ENCODE measurements around the gene PRSS3. TPM values are rescaled to one million over a fixed set of nuclear protein-coding genes. Genes with fewer than 3 reads are reported as not detected.
"Not testable (repeated sequence)": the region's sequence is repeated elsewhere in the genome, so short reads cannot be mapped to it uniquely, and the experiment has no call there.

PRSS3 gene
- total RNA-seq: not detected in 2 replicates

DNA sequence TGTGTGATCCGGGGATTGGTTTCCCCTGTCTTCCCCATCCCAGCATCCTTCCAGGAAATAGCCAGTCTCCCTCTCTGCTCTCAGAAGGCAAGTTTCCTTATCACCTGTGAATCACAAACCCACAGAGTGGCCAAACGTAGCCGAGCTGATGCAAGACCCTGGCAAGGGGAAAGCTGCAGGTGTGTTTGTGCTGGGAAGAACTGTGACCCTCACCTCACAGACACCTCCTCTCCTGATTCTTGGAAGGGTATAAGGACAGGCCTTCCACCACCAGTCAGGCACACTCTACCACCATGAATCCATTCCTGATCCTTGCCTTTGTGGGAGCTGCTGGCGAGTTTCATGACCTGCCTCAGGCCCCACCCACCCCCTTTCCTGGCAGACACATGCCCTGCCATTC lies at the start of gene PRSS3:
TSS of gene PRSS3 (plus strand) at position 281 of the 400 bp plus-strand sequence. CDS start at position 294, 13 bp downstream.
- intact Hi-C loops (cut with micrococcal nuclease): no loop called here

DNA sequence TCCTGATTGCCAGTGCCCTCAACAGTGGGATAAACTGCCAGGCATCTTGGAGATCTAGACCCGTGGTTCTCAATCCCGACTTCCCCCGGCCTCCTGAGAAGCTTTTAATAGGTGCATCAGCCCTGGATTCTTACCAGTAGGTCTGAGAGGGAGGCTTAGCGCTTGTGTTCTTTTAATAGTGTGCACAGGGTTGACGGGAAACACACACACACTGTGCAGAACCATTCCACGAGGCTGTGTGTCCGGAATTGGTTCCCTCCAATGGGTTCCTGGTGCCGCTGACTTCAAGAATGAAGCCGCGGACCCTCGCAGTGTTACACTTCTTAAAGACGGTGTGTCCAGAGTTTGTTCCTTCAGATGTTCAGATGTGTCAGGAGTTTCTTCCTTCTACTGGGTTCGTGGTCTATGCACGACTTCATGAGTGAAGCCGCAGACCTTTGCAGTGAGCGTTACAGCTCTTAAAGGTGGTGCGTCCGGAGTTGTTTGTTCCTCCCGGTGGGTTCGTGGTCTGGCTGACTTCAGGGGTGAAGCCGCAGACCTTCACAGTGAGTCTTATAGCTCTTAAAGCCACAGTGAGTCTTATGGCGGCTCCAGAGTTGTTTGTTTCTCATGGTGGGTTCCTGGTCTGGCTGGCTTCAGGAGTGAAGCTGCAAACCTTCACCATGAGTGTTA lies 46.6 kb upstream of the PRSS3 start:
- intact Hi-C loops (cut with micrococcal nuclease): no loop called here

- intact Hi-C loops (cut with micrococcal nuclease): not testable (repeated sequence)
Observed at GRCh38 chr9:33749305-33749654, 46.1 kb upstream of the PRSS3 start.

GRCh38 chr9:33750307-33750838 lies 45.0 kb upstream of the PRSS3 start:
- intact Hi-C loops (cut with micrococcal nuclease): no loop called here

- intact Hi-C loops (cut with micrococcal nuclease): no loop called here
Observed at GRCh38 chr9:33750839-33751339, 44.5 kb upstream of the PRSS3 start.

- intact Hi-C loops (cut with micrococcal nuclease): no loop called here
Observed at GRCh38 chr9:33751536-33752129, 43.7 kb upstream of the PRSS3 start.

DNA sequence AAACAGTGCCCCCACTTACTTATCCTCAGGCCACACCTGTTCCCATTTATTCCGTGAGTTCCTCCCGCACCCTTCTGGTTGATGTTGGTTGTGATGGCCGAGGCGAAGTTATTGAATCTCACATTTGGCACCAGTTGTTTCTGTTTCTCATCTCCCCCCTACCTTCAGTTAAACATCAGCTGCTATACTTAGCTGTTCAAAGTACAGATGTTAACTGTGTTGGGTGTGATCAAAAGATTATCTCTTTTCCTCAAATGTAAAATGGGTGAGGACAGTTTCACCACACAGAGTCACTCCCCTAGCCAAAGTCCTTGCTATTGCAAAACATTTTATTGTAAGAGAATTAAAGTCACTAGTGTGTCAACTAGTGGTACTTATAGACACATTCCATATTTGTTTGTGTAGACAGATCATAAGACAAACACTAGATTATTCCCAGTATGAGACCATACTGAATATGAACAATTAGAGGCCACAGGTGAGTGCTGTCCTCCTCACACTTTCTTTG lies 43.2 kb upstream of the PRSS3 start:
- intact Hi-C loops (cut with micrococcal nuclease): no loop called here

DNA sequence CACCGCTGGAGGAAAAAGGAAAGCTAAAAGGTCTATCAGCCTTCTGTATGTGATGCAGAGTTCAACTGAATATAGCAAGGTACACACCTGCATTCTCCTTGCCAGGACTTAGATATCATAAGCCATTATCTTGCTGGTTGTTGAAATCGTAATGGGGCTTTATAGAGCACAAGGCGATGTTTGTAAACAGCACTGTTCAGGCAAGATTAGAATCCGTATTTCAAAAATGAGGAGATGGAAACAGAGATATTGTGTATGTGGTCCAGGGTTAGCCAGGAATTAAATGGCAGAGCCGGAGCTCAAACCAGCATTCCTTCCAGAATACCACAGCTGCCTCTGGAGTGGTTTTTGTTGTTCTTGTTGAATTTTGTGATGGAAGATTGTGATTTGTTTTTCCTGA lies 42.6 kb upstream of the PRSS3 start:
- intact Hi-C loops (cut with micrococcal nuclease): not testable (repeated sequence)

DNA sequence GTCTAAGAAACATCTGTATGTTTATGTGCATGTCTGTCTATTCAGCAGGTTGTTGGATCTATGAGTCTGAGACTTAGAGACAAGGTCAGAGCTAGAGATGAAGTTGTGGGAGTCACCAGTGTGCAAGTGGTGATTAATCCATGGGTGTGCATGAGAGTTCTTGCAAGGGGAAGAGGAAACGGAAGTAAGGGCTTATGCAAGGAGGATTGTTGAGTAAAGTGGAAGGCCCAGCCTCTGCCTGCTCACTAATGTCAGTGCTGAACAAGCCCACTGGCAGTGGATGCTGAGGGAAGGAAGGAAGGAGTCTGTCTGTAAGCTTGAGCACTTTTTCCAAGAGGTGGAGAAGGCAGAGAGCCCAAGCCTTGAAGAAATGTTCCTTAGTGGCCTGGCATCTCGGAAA lies 35.7 kb upstream of the PRSS3 start:
- intact Hi-C loops (cut with micrococcal nuclease): not testable (repeated sequence)

DNA sequence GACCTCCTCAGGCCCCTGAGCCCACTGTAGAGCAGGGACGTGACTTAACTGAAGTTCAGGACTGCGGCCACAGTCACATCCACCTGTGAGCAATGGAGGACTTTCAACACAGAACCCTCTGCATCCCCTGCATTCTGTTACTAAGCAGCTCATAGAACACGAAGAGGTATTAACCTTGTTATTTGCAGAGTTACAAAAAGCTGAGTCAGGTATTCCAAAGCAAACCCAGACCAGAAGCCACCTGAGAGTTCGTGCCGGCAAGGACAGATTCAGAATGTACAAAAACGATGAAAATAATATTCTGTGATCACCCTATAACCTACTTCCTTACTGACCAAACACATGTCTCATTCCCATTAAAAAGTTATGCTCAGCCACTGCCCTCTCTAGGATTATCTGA lies 33.0 kb upstream of the PRSS3 start:
- intact Hi-C loops (cut with micrococcal nuclease): no loop called here

- intact Hi-C loops (cut with micrococcal nuclease): not testable (repeated sequence)
Observed at GRCh38 chr9:33763709-33764108, 31.7 kb upstream of the PRSS3 start.

- intact Hi-C loops (cut with micrococcal nuclease): no loop called here
Observed at GRCh38 chr9:33765411-33765810, 29.9 kb upstream of the PRSS3 start.

DNA sequence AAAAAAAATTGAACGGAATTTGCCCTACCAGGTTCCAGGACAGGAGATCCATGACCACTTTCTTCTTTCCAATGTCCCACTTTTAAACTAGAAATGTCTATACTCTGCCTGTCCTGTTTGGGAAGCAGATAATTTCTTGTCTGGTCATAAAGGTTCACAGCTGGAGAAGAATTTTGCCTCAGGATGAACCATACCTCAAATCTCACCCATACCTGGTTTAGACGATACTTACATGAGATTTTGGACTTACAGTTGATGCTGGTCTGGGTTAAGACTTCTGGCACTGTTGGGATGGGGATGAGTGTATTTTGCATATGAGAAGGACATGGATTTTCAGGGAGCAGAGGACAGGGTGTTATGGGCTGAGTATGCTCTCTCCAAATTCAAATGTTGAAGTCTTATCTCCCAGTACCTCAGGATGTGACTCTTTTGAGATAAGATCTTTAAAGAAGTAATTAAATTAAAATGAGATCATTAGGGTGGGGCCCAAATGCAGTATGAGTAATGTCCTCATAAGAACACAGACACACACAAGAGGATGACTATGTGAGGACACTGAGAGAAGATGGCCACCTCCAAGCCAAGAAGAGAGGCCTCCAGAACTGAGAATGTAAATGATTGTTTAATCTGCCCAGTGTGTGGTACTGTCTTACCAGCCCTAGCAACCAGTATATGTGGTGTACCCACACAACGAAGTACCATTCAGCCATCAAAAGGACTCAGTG lies 25.0 kb upstream of the PRSS3 start:
- intact Hi-C loops (cut with micrococcal nuclease): not testable (repeated sequence)

GRCh38 chr9:33773135-33773534 lies 22.2 kb upstream of the PRSS3 start:
- intact Hi-C loops (cut with micrococcal nuclease): not testable (repeated sequence)

DNA sequence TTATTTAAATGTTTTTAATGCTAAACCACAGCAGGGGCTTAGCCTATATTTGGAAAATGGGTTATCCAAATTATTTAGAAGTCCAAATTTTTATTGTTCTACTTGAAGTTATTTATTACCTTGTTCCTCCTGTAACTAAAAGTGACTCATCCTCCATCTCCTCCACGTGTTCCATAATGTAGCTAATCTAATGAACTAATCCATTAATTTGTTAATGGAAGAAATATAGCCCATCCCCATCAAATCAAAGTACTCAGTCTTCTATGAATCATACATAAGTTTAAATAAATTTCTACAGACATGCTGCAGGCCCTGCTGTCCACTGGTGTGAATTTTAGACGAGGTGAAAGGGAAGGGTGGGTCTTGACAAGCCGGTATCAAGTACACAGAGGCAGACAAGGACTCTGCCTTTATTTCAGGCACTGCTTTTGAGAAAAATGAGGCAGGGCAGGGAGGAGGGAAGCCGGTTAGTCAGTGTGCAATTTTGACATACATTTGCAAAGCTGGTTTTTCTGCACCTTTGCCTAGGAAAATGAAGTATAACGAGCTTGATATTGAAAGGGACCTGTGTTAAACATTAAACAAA lies 21.2 kb upstream of the PRSS3 start:
- intact Hi-C loops (cut with micrococcal nuclease): not testable (repeated sequence)

DNA sequence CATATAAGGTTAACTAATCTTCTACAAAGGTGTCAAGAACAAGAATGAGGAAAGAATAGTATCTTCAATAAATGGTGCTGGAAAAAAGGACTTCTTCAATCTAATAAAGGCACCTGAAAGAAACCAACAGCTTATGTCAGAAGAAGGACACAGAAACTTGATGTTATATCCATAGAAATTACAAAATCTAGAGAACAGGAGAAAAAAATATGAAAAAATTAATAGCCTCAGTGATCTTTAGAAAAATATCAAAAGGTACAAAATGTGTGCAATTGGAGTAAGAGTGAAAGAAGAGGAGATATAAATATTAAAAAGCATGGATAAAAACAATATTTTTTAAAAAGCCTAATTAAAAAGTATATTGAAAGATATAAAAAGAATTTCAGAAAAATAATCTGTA lies 18.8 kb upstream of the PRSS3 start:
- intact Hi-C loops (cut with micrococcal nuclease): no loop called here

DNA sequence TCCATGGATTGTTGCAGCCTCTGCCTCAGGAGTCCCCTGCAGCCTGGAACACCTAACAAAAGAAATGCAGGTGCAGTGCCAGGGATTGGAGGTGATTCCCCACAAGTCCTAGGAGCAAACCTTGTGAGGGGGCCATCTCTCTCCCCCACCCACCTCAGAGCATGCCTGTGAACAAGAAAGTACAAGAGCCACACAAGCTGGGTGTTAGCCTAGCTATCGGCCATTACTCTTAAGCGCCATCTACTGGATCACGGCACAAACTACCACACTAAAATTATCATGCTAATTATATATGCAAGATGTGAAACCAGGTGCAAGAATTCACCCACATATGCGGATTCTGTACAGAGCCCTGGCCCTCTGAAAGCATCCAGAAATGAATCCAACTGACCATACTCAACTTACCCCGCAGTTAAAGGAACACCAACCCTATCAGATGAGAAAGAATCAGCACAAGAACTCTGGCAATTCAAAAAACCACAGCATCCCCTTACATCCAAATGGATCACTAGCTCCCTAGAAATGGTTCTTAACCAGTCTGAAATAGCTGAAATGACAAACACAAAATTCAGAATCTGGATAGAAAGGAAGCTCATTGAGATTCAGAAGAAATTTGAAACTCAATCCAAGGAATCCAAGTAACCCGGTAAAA lies 16.5 kb upstream of the PRSS3 start:
- intact Hi-C loops (cut with micrococcal nuclease): loop anchor here (1.0 kb wide), 3 partner anchors 41 to 155 kb away; no protein-coding TSS in a partner anchor

DNA sequence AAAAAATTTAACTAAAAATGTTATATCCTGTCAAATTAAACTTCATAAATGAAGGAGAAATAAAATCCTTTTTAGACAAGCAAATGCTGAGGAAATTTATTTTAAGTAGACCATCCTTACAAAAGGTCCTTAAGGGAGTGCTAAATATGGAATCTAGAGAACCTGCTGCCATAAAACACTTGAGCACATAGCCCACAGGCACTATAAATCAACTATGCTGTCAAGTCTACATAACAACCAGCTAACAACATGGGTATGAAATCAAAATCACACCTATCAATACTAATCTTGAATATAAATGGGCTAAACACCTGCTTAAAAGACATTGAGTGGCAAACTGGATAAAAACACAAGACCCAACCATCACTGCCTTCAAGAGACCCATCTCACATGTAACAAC lies 15.1 kb upstream of the PRSS3 start:
- intact Hi-C loops (cut with micrococcal nuclease): loop anchor here (1.0 kb wide), 1 partner anchor 32 kb away; no protein-coding TSS in a partner anchor

- intact Hi-C loops (cut with micrococcal nuclease): no loop called here
Observed at GRCh38 chr9:33781736-33782135, 13.6 kb upstream of the PRSS3 start.

- intact Hi-C loops (cut with micrococcal nuclease): no loop called here
Observed at GRCh38 chr9:33782395-33783152, 12.8 kb upstream of the PRSS3 start.
